Activated CD4-positive, alpha-beta T cell treated with anti-CD3 and anti-CD28 coated beads, Interleukin-2, amount 50 U/mL, for 16 hours (primary cell): ENCODE measurements around the gene GRIK1.
"Not testable (repeated sequence)": the region's sequence is repeated elsewhere in the genome, so short reads cannot be mapped to it uniquely, and the experiment has no call there.

Source experiments
- DNase-seq: peaks from one replicate; pipeline ENCODE4 v3.0.0-alpha.2; 2020

The GRIK1 gene

GRCh38 chr21:29939924-29940275 lies at the start of gene GRIK1:
Gene GRIK1 (minus strand): TSS chr21:29939996.
- DNase-seq, result no peak

- DNase-seq, result no peak
Observed at GRCh38 chr21:29987762-29988161, 48.0 kb upstream of the GRIK1 start.

- no peak for DNase-seq
Observed at GRCh38 chr21:29985866-29986265, 46.1 kb upstream of the GRIK1 start.

GRCh38 chr21:29979043-29979442 lies 39.2 kb upstream of the GRIK1 start:
- no peak for DNase-seq

- DNase-seq, result no peak
Observed at GRCh38 chr21:29975776-29976175, 36.0 kb upstream of the GRIK1 start.

GRCh38 chr21:29973258-29973657 lies 33.5 kb upstream of the GRIK1 start:
- DNase-seq, result no peak

GRCh38 chr21:29961291-29962027 lies 21.7 kb upstream of the GRIK1 start:
- DNase-seq, result no peak

GRCh38 chr21:29958551-29958950 lies 18.8 kb upstream of the GRIK1 start:
- no peak for DNase-seq

- DNase-seq, result not testable (repeated sequence)
Observed at GRCh38 chr21:29958035-29958434, 18.2 kb upstream of the GRIK1 start.

- no peak for DNase-seq
Observed at GRCh38 chr21:29953690-29954089, 13.9 kb upstream of the GRIK1 start.

GRCh38 chr21:29953072-29953471 lies 13.3 kb upstream of the GRIK1 start:
- DNase-seq, result no peak

- no peak for DNase-seq
Observed at GRCh38 chr21:29951911-29952310, 12.1 kb upstream of the GRIK1 start.

GRCh38 chr21:29949991-29950390 lies 10.2 kb upstream of the GRIK1 start:
- no peak for DNase-seq

- DNase-seq, result no peak
Observed at GRCh38 chr21:29947119-29947518, 7.3 kb upstream of the GRIK1 start.

GRCh38 chr21:29943885-29944284 lies 4.1 kb upstream of the GRIK1 start:
- no peak for DNase-seq

- DNase-seq, result no peak
Observed at GRCh38 chr21:29942034-29942433, 2.2 kb upstream of the GRIK1 start.

- no peak for DNase-seq
Observed at GRCh38 chr21:29940991-29941390, 1.2 kb upstream of the GRIK1 start.

GRCh38 chr21:29940361-29940760 lies 565 bp upstream of the GRIK1 start:
- no peak for DNase-seq

GRCh38 chr21:29939104-29939923 lies 482 bp downstream of the GRIK1 start:
- no peak for DNase-seq

- DNase-seq, result no peak
Observed at GRCh38 chr21:29938776-29939103, 1.1 kb downstream of the GRIK1 start.

GRCh38 chr21:29933088-29933487 lies 6.7 kb downstream of the GRIK1 start:
- no peak for DNase-seq

GRCh38 chr21:29928537-29928936 lies 11.3 kb downstream of the GRIK1 start:
- no peak for DNase-seq

- no peak for DNase-seq
Observed at GRCh38 chr21:29920938-29921337, 18.9 kb downstream of the GRIK1 start.

GRCh38 chr21:29914326-29914725 lies 25.5 kb downstream of the GRIK1 start:
- no peak for DNase-seq

GRCh38 chr21:29909571-29909970 lies 30.2 kb downstream of the GRIK1 start:
- DNase-seq, result no peak
